GM21360 (cell line): ENCODE measurements around the gene MOSMO.
"Not testable (repeated sequence)": the region's sequence is repeated elsewhere in the genome, so short reads cannot be mapped to it uniquely, and the experiment has no call there.

Experiments
- ATAC-seq: cut with Tn5 transposase; IDR thresholded peaks from one replicate; pipeline ENCODE4 v1.9.1; 2021; ENCODE audit warnings: mild to moderate bottlenecking, moderate library complexity; ENCODE audit not compliant: unreplicated experiment

The MOSMO gene

GRCh38 chr16:22091721-22092120 is 83.8 kb downstream of the MOSMO start:
- no peak for ATAC-seq

- ATAC-seq = no peak
Observed at GRCh38 chr16:22092143-22092933, 84.4 kb downstream of the MOSMO start, which contains the start of gene VWA3A. Gene VWA3A, plus strand, starts transcription at chr16:22092541. Its CDS starts 97 bp downstream, at chr16:22092638.

GRCh38 chr16:22093331-22093730 is 85.4 kb downstream of the MOSMO start:
- ATAC-seq = no peak

GRCh38 chr16:22093996-22094395 is 86.1 kb downstream of the MOSMO start:
- ATAC-seq = no peak

GRCh38 chr16:22098405-22099255 is 90.7 kb downstream of the MOSMO start:
- ATAC-seq = no peak

GRCh38 chr16:22099256-22099975 is 91.5 kb downstream of the MOSMO start:
- no peak for ATAC-seq

- ATAC-seq = no peak
Observed at GRCh38 chr16:22103441-22103840, 95.5 kb downstream of the MOSMO start.

- no peak for ATAC-seq
Observed at GRCh38 chr16:22109258-22109898, 101.5 kb downstream of the MOSMO start.

- not testable (repeated sequence) for ATAC-seq
Observed at GRCh38 chr16:22111629-22112028, 103.7 kb downstream of the MOSMO start.

GRCh38 chr16:22116095-22116700 is 108.3 kb downstream of the MOSMO start:
- no peak for ATAC-seq

GRCh38 chr16:22117609-22118008 is 109.7 kb downstream of the MOSMO start:
- no peak for ATAC-seq

- no peak for ATAC-seq
Observed at GRCh38 chr16:22120440-22120839, 112.5 kb downstream of the MOSMO start.

GRCh38 chr16:22122239-22122638 is 114.3 kb downstream of the MOSMO start:
- ATAC-seq = no peak

GRCh38 chr16:22123146-22123545 is 115.2 kb downstream of the MOSMO start:
- ATAC-seq = no peak

- no peak for ATAC-seq
Observed at GRCh38 chr16:22123759-22124490, 116.0 kb downstream of the MOSMO start.

- ATAC-seq = no peak
Observed at GRCh38 chr16:22124583-22125284, 116.8 kb downstream of the MOSMO start.

GRCh38 chr16:22126037-22126558 is 118.2 kb downstream of the MOSMO start:
- ATAC-seq = no peak

GRCh38 chr16:22128537-22128936 is 120.6 kb downstream of the MOSMO start:
- ATAC-seq = not testable (repeated sequence)

- no peak for ATAC-seq
Observed at GRCh38 chr16:22130528-22130927, 122.6 kb downstream of the MOSMO start.
